GM10266 (cell line): Measurements from ENCODE around the gene FHIT.
"Not testable (repeated sequence)": the region's sequence is repeated elsewhere in the genome, so short reads cannot be mapped to it uniquely, and the experiment has no call there.

Experiments used
- DNase-seq: peaks from one replicate; pipeline ENCODE4 v3.0.0; 2012; ENCODE audit errors: extremely low spot score
- TF ChIP-seq, protein P1 (sequence below): IDR thresholded peaks from 2 replicates; pipeline ENCODE4 v1.5.1; 2012; ENCODE audit warnings: mild to moderate bottlenecking, low read depth; ENCODE audit not compliant: control insufficient read depth, insufficient read depth; ENCODE audit errors: missing control alignments

FHIT gene

DNA sequence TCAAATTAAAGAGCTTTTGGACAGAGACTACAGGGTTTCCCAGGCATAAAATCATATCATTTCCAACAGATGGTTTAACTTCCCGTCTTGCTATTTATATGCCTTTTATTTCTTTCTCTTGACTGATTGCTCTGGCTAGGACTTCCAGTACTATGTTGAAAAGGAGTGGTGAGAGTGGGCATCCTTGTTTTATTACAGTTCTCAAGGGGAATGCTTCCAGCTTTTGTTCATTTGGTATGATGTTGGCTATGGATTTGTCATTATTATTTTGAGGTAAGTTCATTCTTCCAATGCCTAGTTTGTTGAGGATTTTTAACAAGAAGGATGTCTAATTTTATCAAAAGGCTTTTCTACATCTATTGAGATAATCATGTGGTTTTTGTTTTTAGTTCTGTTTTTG lies 1304.9 kb downstream of the FHIT start:
- DNase-seq: no peak
- TF ChIP-seq, protein P1, sequence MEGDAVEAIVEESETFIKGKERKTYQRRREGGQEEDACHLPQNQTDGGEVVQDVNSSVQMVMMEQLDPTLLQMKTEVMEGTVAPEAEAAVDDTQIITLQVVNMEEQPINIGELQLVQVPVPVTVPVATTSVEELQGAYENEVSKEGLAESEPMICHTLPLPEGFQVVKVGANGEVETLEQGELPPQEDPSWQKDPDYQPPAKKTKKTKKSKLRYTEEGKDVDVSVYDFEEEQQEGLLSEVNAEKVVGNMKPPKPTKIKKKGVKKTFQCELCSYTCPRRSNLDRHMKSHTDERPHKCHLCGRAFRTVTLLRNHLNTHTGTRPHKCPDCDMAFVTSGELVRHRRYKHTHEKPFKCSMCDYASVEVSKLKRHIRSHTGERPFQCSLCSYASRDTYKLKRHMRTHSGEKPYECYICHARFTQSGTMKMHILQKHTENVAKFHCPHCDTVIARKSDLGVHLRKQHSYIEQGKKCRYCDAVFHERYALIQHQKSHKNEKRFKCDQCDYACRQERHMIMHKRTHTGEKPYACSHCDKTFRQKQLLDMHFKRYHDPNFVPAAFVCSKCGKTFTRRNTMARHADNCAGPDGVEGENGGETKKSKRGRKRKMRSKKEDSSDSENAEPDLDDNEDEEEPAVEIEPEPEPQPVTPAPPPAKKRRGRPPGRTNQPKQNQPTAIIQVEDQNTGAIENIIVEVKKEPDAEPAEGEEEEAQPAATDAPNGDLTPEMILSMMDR: no peak

DNA sequence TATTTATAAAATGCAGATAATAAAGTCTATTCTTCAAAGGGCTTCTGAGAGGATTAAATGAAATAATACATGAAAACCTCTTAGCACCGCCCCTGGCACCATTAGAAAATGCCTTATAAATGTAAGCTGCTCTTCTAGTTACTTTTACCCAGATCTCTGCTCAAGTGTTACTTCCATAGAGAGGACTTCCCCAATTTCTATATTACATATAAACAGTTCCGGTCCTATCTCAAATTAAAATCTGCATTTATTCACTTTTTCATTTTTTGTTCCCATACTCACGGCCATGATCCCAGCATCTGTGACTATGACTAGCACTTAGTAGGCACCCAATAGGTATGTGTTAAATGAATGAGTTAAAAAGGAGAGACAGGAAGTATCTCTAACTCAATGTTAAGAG lies 1310.5 kb downstream of the FHIT start:
- TF ChIP-seq, protein P1: no peak
- DNase-seq: no peak

DNA sequence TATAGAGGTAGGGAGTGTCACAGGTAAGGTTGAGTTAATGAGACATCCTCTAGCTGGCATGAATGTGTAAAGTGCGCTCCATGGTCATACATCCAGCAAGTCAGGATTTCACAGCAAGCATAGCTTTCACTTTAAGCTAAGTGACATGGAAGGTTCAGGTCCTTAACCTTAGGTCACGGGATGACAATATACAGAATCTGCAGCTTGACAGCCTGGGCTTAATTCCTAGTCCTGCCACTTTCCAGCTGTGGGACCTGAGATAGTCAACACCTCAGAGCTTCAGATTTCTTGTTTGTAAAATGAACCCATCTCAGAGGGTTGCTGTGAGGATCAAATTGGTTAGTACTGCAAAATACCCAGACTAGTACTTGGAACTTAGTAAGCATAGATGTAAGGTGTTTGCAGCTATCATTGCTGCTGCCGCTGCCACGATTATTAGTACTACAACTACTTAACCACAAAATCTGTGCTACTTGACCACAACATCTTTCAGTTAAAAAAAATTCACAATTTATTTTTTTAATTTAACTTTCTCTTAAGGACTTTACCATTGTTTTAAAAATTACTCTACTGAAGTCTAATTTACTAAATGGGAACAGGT lies 1311.3 kb downstream of the FHIT start:
- no peak for DNase-seq
- TF ChIP-seq, protein P1: no peak

DNA sequence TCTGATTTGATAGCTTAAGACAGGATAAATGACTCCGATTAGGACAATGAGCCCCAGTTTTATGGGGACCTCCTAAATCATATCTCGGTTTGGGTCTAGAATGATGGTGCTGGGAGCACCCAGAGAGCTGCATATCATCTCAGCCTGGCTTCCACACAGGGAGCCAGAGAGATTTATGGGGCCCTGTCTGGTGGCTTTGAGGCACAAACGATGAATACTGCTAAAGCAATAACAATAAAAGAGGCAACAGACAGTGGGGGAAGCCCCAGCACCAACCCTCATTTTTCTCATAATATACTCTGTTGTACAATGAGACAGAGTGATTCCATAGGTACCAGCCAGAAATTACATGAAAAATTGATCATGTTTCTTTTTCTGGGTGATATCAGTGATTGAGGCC lies 1312.4 kb downstream of the FHIT start:
- DNase-seq: no peak
- TF ChIP-seq, protein P1: no peak

DNA sequence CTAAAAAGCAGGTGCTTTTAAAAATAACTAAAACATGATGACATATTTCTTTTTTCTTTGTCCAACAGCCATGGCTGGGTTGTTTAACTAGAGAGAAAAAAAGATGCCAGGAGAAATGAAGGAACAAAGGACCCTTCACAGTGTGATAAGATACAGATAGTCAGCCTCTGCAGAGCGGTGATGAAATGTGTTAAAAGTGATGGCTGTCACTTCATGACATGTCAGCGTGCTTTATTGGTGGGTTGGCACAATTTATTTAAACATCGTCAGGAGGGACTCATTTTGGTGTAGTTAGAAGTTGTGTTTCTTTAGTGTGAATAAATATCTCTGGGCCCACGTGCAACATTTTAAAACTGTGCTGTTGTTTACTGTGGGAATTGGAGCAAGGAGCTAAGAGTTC lies 1314.1 kb downstream of the FHIT start:
- DNase-seq: no peak
- TF ChIP-seq, protein P1: no peak

DNA sequence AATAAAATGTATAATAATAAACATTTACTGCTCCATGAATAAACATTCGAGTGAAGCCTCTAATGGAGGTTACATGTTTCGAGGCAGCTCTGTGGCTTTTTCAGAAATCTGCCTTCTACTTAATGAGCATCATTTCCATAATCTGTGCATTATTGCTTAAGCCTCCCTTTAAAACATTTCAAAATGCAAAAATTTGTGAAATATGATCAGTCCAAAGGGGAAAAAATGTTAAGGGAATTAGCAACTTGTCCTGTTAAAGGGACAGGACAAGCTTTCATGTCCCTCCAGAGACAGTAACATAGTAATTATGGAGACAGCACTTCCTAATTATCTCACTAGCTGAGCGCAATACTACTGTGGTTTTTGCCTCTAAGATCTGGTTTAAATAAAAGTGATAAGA lies 1314.8 kb downstream of the FHIT start:
- TF ChIP-seq, protein P1: no peak
- no peak for DNase-seq

DNA sequence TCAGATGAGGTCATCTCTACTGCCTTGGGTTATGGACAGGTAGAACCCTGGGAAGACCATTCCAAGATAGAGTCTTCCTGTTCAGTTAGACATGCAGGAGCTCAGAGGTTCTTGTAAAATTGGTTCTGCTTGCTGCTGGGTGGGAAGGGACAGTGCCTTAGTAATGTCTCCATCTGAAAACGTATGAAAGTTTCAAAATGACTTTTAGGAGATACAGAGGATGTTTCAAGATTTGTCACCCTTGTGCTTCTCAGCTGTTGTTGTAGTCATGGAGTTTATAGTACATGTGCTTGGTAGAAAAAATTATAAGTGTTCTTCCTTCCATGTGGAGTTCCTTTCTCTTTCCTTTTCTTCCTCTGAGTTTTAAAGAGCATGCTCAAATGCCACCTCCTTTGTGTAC lies 1316.2 kb downstream of the FHIT start:
- TF ChIP-seq, protein P1: no peak
- peak; percentile 42 for DNase-seq

DNA sequence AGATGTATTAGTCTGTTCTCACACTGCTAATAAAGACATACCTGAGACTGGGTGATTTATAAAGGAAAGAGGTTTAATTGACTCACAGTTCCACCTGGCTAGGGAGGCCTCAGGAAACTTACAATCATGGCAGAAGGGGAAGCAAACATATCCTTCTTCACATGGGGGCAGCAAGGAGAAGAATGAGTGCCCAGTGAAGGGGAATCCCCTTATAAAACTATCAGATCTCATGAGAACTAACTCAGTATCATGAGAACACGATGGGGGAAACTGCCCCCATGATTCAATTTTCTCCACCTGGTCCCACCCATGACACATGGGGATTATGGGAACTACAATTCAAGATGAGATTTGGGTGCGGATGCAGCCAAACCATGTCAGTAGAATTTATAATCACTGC lies 1316.7 kb downstream of the FHIT start:
- not testable (repeated sequence) for DNase-seq
